HS-5 (cell line): Measurements from ENCODE around the gene APOBEC3G.

ENCODE experiments used
- DNase-seq: peaks from one replicate; pipeline ENCODE4 v3.0.0-alpha.2; 2012; ENCODE audit warnings: low read depth

Gene APOBEC3G

GRCh38 chr22:39123751-39124581 is 46.9 kb downstream of the APOBEC3G start:
- DNase-seq: no peak

DNA sequence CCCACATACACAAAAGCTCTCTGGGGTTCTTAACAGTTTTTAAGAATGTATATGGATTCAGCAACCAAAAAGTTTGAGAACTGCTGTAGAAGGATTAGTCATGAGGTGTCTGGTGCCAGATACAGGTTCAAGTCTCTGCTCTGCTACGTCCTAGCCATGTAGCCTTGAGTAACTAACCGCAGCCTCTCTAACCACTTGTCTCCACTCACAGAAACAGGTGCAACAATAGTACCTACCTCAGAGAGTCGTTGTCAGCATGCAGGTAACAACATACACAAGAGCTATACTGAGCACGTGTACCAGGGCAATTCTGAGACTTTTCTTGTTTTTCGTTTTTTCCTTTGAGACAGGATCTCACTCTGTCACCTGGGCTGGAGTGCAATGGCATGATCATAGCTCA is 48.5 kb downstream of the APOBEC3G start:
- DNase-seq: no peak

DNA sequence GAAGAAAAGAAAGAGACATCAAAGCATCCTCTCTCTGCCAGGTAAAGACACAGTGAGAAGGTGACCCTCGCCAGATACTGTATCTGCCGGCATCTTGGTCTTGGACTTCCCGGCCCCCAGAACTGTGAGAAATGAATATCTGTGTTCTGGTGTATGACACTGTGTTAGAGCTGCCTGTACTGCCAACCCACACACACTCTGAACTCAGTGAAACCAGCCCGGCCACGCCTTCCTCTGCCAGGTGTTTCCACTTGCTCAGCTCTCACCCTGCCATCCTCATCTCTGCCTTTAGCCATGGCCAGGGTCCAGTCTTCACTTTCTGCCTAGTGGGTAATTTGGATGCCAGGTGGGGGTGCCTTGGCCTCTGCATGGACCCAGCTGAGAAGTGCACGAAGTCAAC is 51.4 kb downstream of the APOBEC3G start:
- no peak for DNase-seq

DNA sequence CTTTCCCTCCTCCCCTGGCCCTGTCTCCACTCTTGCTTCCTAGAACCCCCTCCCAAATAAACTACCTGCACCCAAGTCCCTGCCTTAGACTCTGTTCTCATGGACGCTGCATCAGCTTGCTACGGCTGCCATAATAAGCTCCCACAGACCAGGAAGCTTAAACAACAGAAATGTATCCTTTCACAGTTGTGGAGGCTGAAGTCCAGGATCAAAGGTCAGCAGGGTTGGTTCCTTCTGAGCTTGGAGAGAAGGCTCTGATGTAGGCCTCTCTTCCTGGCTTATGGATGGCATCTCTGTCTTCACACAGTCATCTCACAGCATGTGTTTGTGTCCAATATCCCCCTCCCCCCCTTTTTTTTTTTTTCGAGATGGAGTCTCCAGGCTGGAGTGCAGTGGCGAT is 52.0 kb downstream of the APOBEC3G start:
- no peak for DNase-seq

- DNase-seq: no peak
Observed at GRCh38 chr22:39129746-39130145, 52.7 kb downstream of the APOBEC3G start.

GRCh38 chr22:39130152-39130704 is 53.2 kb downstream of the APOBEC3G start:
- no peak for DNase-seq

- no peak for DNase-seq
Observed at GRCh38 chr22:39130892-39131855, 54.1 kb downstream of the APOBEC3G start.

GRCh38 chr22:39132281-39132680 is 55.2 kb downstream of the APOBEC3G start:
- DNase-seq: no peak

GRCh38 chr22:39132871-39133524 is 55.9 kb downstream of the APOBEC3G start:
- DNase-seq: no peak

GRCh38 chr22:39133871-39134270 is 56.8 kb downstream of the APOBEC3G start:
- no peak for DNase-seq

DNA sequence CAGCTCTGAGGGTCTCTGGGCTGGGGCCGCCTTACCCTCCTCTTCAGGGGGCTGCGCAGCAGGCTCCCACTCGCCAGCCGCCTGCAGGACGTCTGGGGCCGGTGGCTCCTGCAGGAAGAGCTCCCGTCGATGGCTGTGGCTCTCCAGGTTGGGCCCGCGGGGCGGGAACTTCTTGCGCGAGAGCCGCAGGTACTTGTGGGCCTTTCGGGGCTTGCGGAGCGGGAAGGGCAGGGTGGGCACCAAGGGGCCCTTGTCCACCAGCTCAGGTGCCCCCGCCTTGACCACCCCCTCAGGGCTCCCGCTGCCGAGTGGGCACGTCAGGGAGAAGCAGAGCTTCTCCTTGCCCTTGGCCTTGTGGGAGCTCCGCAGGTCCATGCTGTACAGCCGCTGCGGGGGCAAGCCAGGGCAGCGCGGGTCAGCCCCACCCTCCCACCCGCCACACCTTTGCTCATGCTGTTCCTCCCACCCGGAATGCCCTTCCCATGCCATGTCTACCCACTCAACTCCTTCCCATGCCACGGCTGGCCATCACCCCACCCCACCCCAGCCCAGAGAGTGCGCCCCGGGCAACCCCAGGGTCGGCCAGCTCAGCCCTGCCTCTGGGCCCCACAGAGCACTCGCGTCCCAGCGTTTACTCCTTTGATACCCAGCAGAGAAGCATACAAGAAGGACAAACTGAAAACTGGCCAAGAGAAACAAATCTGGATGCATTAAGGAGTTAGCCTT is 57.5 kb downstream of the APOBEC3G start:
- DNase-seq: no peak

DNA sequence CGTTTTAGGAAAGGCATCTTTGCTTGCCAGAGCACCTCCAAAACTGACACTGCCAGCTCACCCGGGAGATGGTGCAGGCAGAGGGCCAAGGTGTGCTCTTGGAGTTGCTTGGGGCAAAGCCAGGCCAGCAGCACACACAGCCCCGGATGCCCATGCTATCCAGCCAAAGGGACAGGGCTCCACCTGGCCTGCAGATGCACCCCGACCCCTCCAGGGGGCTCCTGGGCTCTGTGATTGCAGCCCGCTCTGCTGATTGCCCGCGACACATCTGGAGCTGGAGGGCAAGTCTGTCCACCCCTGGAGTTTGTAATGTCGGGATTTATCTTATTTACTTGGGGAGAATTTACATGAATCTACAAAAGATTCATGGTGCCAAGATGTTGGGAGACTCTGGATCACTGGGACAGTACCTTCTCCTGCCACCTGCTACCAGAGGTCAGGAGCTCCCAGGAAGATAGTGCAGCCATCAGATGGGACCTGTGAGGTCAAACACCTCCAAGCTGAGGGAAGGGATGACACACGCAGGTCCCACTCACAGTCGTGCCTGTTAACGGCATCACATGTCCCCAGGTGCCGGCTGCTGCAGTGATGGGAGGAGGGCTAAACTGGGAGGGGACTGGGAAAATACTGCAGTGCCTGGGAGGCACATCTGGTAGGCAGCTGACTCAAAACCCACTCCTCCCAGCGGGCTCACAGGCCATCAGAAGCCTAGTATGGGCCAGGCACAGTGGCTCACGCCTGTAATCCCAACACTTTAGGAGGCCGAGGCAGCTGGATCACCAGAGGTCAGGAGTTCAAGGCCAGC is 58.2 kb downstream of the APOBEC3G start:
- DNase-seq: no peak

GRCh38 chr22:39136317-39136716 is 59.2 kb downstream of the APOBEC3G start:
- DNase-seq: no peak
